GM23248 (cell line): ENCODE measurements around the gene RTL10.

Experiments used
- EZH2 ChIP-seq: fragments of 200-600 bp; sonication (generic); IDR thresholded peaks from 2 replicates; pipeline ENCODE4 v1.6.1; 2018; ENCODE audit warnings: antibody characterized with exemption, mild to moderate bottlenecking; ENCODE audit not compliant: insufficient read depth, poor library complexity, severe bottlenecking
- EZH2phosphoT487 ChIP-seq: fragments of 200-600 bp; sonication (generic); IDR thresholded peaks from 2 replicates; pipeline ENCODE4 v1.6.1; 2018; ENCODE audit warnings: antibody characterized with exemption, moderate library complexity, mild to moderate bottlenecking, low read depth; ENCODE audit not compliant: insufficient read depth

GRCh38 chr22:19844377-19845053 lies 10.2 kb downstream of the RTL10 start:
- TF ChIP-seq EZH2 (no peak), EZH2phosphoT487 (no peak)
